SU-DHL-6 (cell line): ENCODE measurements around the gene RIOX2.

Experiments
- EZH2phosphoT487 ChIP-seq: fragments of 200-600 bp; sonication (generic), shearing (Covaris generic); conservative IDR thresholded peaks from 2 replicates; pipeline ENCODE4 v1.6.1; 2018; ENCODE audit warnings: mild to moderate bottlenecking, antibody characterized with exemption, low read length, moderate library complexity, mixed read lengths
- TF ChIP-seq, protein P1 (sequence below): fragments of 200-600 bp; sonication (generic); IDR thresholded peaks from one replicate; pipeline ENCODE4 v1.5.1; 2017; ENCODE audit warnings: antibody characterized with exemption, mild to moderate bottlenecking, low read length, moderate library complexity; ENCODE audit not compliant: insufficient read depth, poor library complexity, severe bottlenecking

GRCh38 chr3:97948351-97949109, 23.7 kb downstream of the RIOX2 start:
- TF ChIP-seq, protein P1, sequence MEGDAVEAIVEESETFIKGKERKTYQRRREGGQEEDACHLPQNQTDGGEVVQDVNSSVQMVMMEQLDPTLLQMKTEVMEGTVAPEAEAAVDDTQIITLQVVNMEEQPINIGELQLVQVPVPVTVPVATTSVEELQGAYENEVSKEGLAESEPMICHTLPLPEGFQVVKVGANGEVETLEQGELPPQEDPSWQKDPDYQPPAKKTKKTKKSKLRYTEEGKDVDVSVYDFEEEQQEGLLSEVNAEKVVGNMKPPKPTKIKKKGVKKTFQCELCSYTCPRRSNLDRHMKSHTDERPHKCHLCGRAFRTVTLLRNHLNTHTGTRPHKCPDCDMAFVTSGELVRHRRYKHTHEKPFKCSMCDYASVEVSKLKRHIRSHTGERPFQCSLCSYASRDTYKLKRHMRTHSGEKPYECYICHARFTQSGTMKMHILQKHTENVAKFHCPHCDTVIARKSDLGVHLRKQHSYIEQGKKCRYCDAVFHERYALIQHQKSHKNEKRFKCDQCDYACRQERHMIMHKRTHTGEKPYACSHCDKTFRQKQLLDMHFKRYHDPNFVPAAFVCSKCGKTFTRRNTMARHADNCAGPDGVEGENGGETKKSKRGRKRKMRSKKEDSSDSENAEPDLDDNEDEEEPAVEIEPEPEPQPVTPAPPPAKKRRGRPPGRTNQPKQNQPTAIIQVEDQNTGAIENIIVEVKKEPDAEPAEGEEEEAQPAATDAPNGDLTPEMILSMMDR, result no peak
- no peak for TF ChIP-seq EZH2phosphoT487
